ENCODE measurements around the gene CDH4.
"Not testable (repeated sequence)": the region's sequence is repeated elsewhere in the genome, so short reads cannot be mapped to it uniquely, and the experiment has no call there.

Gene CDH4

DNA sequence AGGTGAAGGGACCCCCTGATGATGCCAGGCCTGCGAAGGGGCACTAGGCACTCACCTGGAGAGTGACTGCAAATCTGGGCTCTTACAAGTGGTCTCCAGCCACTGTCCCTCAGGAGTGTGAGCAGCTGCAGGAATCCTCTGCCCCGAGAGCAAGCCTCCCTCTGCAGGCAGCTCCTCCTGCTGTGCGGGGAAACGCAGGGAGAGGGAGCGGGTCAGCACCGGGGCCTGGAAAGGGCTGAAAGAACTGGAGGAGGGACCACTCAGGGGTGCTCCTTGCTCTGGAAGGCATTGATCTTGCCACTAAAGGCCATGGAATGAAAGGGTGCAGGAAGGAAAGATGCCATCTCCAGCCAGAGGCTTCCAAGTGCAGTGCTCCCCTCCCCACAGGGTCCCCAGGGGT, 168.0 kb downstream of the CDH4 start:
- in situ Hi-C loops (cut with MboI; ENCODE audit: low sequenced_read_pairs, unreplicated experiment) = no loop called here
- no peak for DNase-seq (ENCODE audit: low spot score)
- TF ChIP-seq, protein P1, sequence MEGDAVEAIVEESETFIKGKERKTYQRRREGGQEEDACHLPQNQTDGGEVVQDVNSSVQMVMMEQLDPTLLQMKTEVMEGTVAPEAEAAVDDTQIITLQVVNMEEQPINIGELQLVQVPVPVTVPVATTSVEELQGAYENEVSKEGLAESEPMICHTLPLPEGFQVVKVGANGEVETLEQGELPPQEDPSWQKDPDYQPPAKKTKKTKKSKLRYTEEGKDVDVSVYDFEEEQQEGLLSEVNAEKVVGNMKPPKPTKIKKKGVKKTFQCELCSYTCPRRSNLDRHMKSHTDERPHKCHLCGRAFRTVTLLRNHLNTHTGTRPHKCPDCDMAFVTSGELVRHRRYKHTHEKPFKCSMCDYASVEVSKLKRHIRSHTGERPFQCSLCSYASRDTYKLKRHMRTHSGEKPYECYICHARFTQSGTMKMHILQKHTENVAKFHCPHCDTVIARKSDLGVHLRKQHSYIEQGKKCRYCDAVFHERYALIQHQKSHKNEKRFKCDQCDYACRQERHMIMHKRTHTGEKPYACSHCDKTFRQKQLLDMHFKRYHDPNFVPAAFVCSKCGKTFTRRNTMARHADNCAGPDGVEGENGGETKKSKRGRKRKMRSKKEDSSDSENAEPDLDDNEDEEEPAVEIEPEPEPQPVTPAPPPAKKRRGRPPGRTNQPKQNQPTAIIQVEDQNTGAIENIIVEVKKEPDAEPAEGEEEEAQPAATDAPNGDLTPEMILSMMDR (IDR thresholded peaks at IDR 0.05; ENCODE audit: borderline replicate concordance, control extremely low read depth, extremely low read depth, insufficient read depth, missing control alignments) = no peak

GRCh38 chr20:61420781-61421180, 168.7 kb downstream of the CDH4 start:
- TF ChIP-seq, protein P1 (IDR thresholded peaks at IDR 0.05; ENCODE audit: borderline replicate concordance, control extremely low read depth, extremely low read depth, insufficient read depth, missing control alignments) = no peak
- DNase-seq (ENCODE audit: low spot score) = no peak
- in situ Hi-C loops (cut with MboI; ENCODE audit: low sequenced_read_pairs, unreplicated experiment) = no loop called here

DNA sequence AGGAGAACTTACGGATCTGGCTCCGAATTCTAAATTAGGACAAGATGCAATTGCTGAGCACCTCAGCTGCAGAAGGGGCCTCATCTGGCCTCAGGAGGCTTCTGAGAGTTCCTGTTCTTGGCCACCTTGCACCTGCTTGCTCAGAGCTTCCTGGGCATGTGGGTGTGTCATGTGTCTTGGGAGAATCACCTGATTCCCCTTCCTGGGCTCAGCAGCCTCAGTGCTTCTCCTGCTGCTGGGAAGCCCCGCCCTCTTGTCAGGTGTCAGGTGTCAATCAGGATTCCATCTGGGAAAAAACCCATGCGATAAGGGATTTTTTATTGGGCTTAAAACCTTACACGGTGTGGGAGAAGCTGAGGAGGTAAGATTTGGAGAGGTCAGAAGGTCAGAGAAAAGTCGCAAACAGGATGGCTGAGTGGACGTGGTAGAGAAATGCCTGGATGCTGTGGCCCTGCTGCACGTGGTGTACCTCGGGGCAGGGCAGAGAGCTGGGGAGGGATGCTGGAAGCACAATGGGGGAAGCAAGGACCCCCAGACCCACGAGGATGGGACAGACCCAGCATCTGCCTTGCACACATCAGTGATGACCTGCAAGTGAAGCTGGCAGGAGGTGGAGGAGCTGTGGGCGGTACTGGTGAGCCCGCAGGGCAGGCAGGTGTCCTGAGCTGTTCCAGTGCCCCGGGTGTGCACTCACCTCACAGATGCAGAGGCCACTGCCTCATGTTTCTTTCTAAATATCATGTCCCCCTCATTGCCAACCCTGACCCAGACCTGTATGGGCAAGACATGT, 170.8 kb downstream of the CDH4 start:
- TF ChIP-seq, protein P1 (IDR thresholded peaks at IDR 0.05; ENCODE audit: borderline replicate concordance, control extremely low read depth, extremely low read depth, insufficient read depth, missing control alignments) = no peak
- no peak for DNase-seq (ENCODE audit: low spot score)
- in situ Hi-C loops (cut with MboI; ENCODE audit: low sequenced_read_pairs, unreplicated experiment) = no loop called here

DNA sequence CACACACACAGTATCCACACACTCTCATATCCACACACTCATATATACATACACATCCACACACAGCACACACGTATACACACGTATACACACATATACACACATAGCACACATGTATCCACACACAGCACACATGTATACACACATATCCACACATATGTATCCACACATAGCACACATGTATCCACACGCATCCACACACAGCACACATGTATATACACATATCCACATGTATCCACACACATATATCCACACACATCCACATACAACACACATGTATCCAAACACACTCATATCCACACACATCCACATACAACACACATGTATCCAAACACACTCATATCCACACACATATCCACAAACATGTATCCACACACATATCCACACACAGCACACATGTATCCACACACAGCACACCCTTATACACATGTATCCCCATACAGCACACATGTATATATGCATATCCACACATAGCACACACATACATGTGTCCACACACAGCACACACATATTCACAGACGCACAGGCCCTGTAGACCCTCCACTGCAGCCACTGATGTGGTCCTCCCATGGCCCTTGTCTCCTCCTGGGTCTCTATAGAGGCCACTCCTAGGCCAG, 172.1 kb downstream of the CDH4 start:
- in situ Hi-C loops (cut with MboI; ENCODE audit: low sequenced_read_pairs, unreplicated experiment) = no loop called here
- DNase-seq (ENCODE audit: low spot score) = no peak
- TF ChIP-seq, protein P1 (IDR thresholded peaks at IDR 0.05; ENCODE audit: borderline replicate concordance, control extremely low read depth, extremely low read depth, insufficient read depth, missing control alignments) = no peak

DNA sequence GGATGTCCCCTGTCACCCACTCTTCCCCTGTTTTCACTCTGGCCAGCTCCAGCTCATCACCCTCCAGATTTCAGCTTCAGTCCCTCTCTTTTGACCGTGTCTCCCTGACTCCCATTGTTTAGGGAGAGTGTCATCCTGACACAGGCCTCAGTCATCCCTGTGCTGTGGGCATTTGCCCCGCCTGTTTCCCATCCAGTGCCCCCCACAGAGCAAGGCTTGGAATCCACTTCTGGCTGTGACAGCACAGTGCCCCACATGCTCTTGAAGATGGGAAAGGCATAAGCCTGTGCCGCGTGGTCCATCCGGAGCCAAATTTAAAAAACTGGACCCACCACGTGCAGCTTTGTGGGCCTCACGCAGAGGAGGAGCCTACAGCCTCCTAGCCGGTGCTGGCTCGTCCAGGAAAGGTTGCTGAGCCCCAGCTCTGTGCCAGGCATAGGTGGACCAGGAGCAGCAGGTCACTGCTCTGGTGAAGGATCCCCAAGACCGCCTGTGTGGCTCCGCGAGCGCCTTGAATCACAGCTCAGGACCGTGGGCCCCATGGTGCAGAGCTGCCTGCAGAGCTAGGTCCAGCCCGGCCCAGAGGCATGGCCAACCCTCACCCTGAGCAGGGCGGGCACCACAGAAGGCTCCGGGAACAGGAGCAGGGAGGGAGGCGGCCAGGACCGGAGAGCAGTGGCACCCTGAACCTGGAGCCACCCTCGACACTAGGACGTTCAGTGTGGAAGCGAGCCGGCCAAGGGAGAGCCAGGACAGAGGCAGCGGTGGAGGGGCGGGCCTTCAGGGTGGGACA, 172.8 kb downstream of the CDH4 start:
- in situ Hi-C loops (cut with MboI; ENCODE audit: low sequenced_read_pairs, unreplicated experiment) = no loop called here
- DNase-seq (ENCODE audit: low spot score) = no peak
- TF ChIP-seq, protein P1 (IDR thresholded peaks at IDR 0.05; ENCODE audit: borderline replicate concordance, control extremely low read depth, extremely low read depth, insufficient read depth, missing control alignments) = no peak

GRCh38 chr20:61425541-61425991, 173.5 kb downstream of the CDH4 start:
- in situ Hi-C loops (cut with MboI; ENCODE audit: low sequenced_read_pairs, unreplicated experiment) = not testable (repeated sequence)

More at GRCh38 chr20:61425541-61425991, 173.5 kb downstream of the CDH4 start:
- DNase-seq (ENCODE audit: low spot score) = not testable (repeated sequence)
